H1 (cell line): Measurements from ENCODE around the gene NOL9. TPM values are rescaled to one million over a fixed set of nuclear protein-coding genes. Genes with fewer than 3 reads are reported as not detected.
A peak's percentile ranks its signal among the peaks of the same experiment; 100 is the strongest.

Experiments
- CTCF ChIA-PET: fragments of 300-600 bp; sonication (Branson Sonifier 250); formaldehyde crosslinking; loops from one replicate; lab custom pipeline; 2021; ENCODE audit not compliant: partially characterized antibody; lab: Charles Lee
- POLR2A ChIA-PET: fragments of 300-600 bp; sonication (Branson Sonifier 250); formaldehyde crosslinking; loops from one replicate; lab custom pipeline; 2021; ENCODE audit warnings: inconsistent platforms; ENCODE audit not compliant: partially characterized antibody; lab: Charles Lee
- DNase-seq, 2 experiments: peaks; one replicate each; pipeline versions ENCODE4 v3.0.0 to v3.0.0-alpha.2; 2010 to 2022; ENCODE audit warnings: low spot score in 2 of 2, low read depth in 1 of 2, mixed read lengths in 1 of 2
- FAIRE-seq: peaks from 2 replicates; lab custom pipeline; 2011; peaks lifted over from hg19 to GRCh38; lab: Jason Lieb, UNC
- H2AFZ ChIP-seq: 2 replicates; pipeline ENCODE4 v1.8.1; 2012; ENCODE audit warnings: low read length, inconsistent platforms
- H2AK5ac ChIP-seq: 2 replicates; pipeline ENCODE4 v1.6.1; 2013; ENCODE audit warnings: low read depth, low read length
- H2BK120ac ChIP-seq: replicated peaks from 2 replicates; pipeline ENCODE3; 2013; ENCODE audit warnings: low read depth, low read length, inconsistent platforms
- H2BK12ac ChIP-seq: 2 replicates; pipeline ENCODE4 v1.6.1; 2013; ENCODE audit warnings: low read depth, low read length
- H2BK15ac ChIP-seq: 2 replicates; pipeline ENCODE4 v1.6.1; 2013; ENCODE audit warnings: low read length
- H2BK20ac ChIP-seq: 2 replicates; pipeline ENCODE4 v1.6.1; 2013; ENCODE audit warnings: low read length
- H2BK5ac ChIP-seq: 2 replicates; pipeline ENCODE4 v1.6.1; 2013; ENCODE audit warnings: low read depth, low read length
- H3K14ac ChIP-seq: 2 replicates; pipeline ENCODE4 v1.6.1; 2013; ENCODE audit warnings: inconsistent platforms; ENCODE audit not compliant: insufficient read length
- H3K18ac ChIP-seq: 2 replicates; pipeline ENCODE4 v1.6.1; 2013; ENCODE audit warnings: low read length; ENCODE audit errors: extremely low read depth
- H3K23ac ChIP-seq: 2 replicates; pipeline ENCODE4 v1.6.1; 2013; ENCODE audit warnings: inconsistent platforms; ENCODE audit not compliant: insufficient read length
- H3K23me2 ChIP-seq: 2 replicates; pipeline ENCODE4 v1.6.1; 2013; ENCODE audit warnings: low read depth, low read length
- H3K27ac ChIP-seq: 2 replicates; pipeline ENCODE4 v1.6.1; 2011; ENCODE audit warnings: low read depth, low read length, inconsistent platforms
- H3K27me3 ChIP-seq, 4 experiments: replicated peaks in 1 of 4; 1 replicate in 1 of 4; 2 replicates in 3 of 4; pipeline versions ENCODE4 v1.6.1 to v1.8.1; 2011 to 2013; ENCODE audit warnings: low read length in 3 of 4, mild to moderate bottlenecking in 3 of 4, inconsistent platforms in 2 of 4, mixed read lengths in 2 of 4, moderate library complexity in 1 of 4; ENCODE audit not compliant: control insufficient read depth in 3 of 4, insufficient read depth in 3 of 4; ENCODE audit errors: extremely low read depth in 1 of 4
- H3K36me3 ChIP-seq, 4 experiments: 2 replicates each; pipeline versions ENCODE4 v1.6.1 to v1.8.1; 2011 to 2013; ENCODE audit warnings: mild to moderate bottlenecking in 4 of 4, low read length in 3 of 4, moderate library complexity in 2 of 4, control low read depth in 1 of 4, inconsistent platforms in 1 of 4; ENCODE audit not compliant: insufficient read depth in 4 of 4, control insufficient read depth in 2 of 4
- H3K4ac ChIP-seq: replicated peaks from 2 replicates; pipeline ENCODE3; 2013; ENCODE audit warnings: low read length, low read depth, mixed read lengths, inconsistent platforms; ENCODE audit not compliant: insufficient read length
- H3K4me1 ChIP-seq, 4 experiments: replicated peaks in 1 of 4; 1 replicate in 1 of 4; 2 replicates in 3 of 4; pipeline versions ENCODE4 v1.6.1 to v1.8.1; 2011 to 2013; ENCODE audit warnings: low read length in 3 of 4, inconsistent platforms in 2 of 4, mixed read lengths in 1 of 4; ENCODE audit not compliant: insufficient read depth in 4 of 4, control insufficient read depth in 3 of 4
- H3K4me2 ChIP-seq, 2 experiments: 2 replicates each; pipeline versions ENCODE4 v1.6.1 to v1.8.1; 2011 to 2013; ENCODE audit warnings: low read depth in 2 of 2, low read length in 2 of 2, control low read depth in 1 of 2, inconsistent platforms in 1 of 2, mild to moderate bottlenecking in 1 of 2; ENCODE audit not compliant: insufficient read depth in 1 of 2
- H3K4me3 ChIP-seq, 4 experiments: fragments of 200-600, 300-600 bp in 1 of 4; sonication (generic), shearing (Covaris generic), sonication (Bioruptor Twin) in 1 of 4; 2 replicates each; pipeline versions ENCODE4 v1.5.1 to v1.8.1; 2011 to 2016; ENCODE audit warnings: low read length in 4 of 4, low read depth in 3 of 4, control low read depth in 2 of 4, inconsistent platforms in 2 of 4, mild to moderate bottlenecking in 2 of 4, mixed read lengths in 1 of 4, moderate library complexity in 1 of 4; ENCODE audit not compliant: insufficient read depth in 2 of 4; ENCODE audit errors: extremely low read depth in 1 of 4
- H3K56ac ChIP-seq: replicated peaks from 2 replicates; pipeline ENCODE3; 2013; ENCODE audit warnings: low read depth, mild to moderate bottlenecking, mixed read lengths, low read length, inconsistent platforms; ENCODE audit not compliant: insufficient read length
- H3K79me1 ChIP-seq: 2 replicates; pipeline ENCODE4 v1.6.1; 2013; ENCODE audit warnings: low read depth, low read length, control low read depth
- H3K79me2 ChIP-seq, 2 experiments: 2 replicates each; pipeline versions ENCODE4 v1.6.1 to v1.8.1; 2012 to 2013; ENCODE audit warnings: low read length in 2 of 2, mild to moderate bottlenecking in 2 of 2, inconsistent platforms in 1 of 2; ENCODE audit not compliant: insufficient read depth in 2 of 2, control insufficient read depth in 1 of 2
- H3K9ac ChIP-seq, 4 experiments: replicated peaks in 1 of 4; 1 replicate in 1 of 4; 2 replicates in 3 of 4; pipeline versions ENCODE4 v1.6.1 to v1.8.1; 2011 to 2013; ENCODE audit warnings: low read depth in 3 of 4, low read length in 3 of 4, control low read depth in 2 of 4, mild to moderate bottlenecking in 2 of 4, moderate library complexity in 2 of 4, inconsistent platforms in 1 of 4; ENCODE audit errors: extremely low read depth in 1 of 4
- H3K9me3 ChIP-seq, 2 experiments: 2 replicates each; pipeline versions ENCODE4 v1.6.1 to v1.8.1; 2012 to 2013; ENCODE audit warnings: mild to moderate bottlenecking in 2 of 2, moderate library complexity in 2 of 2, control low read depth in 1 of 2, inconsistent platforms in 1 of 2, low read depth in 1 of 2, low read length in 1 of 2, mixed read lengths in 1 of 2; ENCODE audit not compliant: insufficient read depth in 2 of 2
- H4K20me1 ChIP-seq, 2 experiments: replicated peaks in 1 of 2; 2 replicates each; pipeline versions ENCODE3 to v1.8.1; 2011 to 2013; ENCODE audit warnings: inconsistent platforms in 2 of 2, low read length in 2 of 2, mild to moderate bottlenecking in 1 of 2; ENCODE audit not compliant: insufficient read depth in 2 of 2, control insufficient read depth in 1 of 2
- H4K5ac ChIP-seq: 2 replicates; pipeline ENCODE4 v1.6.1; 2013; ENCODE audit warnings: low read length, low read depth, mixed read lengths, inconsistent platforms; ENCODE audit not compliant: insufficient read length
- H4K8ac ChIP-seq: 2 replicates; pipeline ENCODE4 v1.8.0; 2013; ENCODE audit warnings: mild to moderate bottlenecking, moderate library complexity, low read length, inconsistent platforms; ENCODE audit not compliant: insufficient read depth; ENCODE audit errors: extremely low read depth
- H4K91ac ChIP-seq: replicated peaks from 2 replicates; pipeline ENCODE3; 2013; ENCODE audit warnings: low read length, mixed read lengths, inconsistent platforms; ENCODE audit not compliant: insufficient read length
- FOSL1 ChIP-seq: IDR thresholded peaks from 2 replicates; pipeline ENCODE4 v1.6.1; 2011; ENCODE audit warnings: mild to moderate bottlenecking, low read depth, low read length, moderate library complexity; ENCODE audit not compliant: insufficient read depth
- HDAC6 ChIP-seq: IDR thresholded peaks from one replicate; pipeline ENCODE4 v1.7.1; 2012; ENCODE audit warnings: low read depth, mild to moderate bottlenecking, inconsistent platforms, low read length, moderate library complexity
- MAX ChIP-seq: IDR thresholded peaks from 2 replicates; pipeline ENCODE4 v1.6.1; 2012; ENCODE audit warnings: inconsistent platforms
- SIX5 ChIP-seq: IDR thresholded peaks from 2 replicates; pipeline ENCODE4 v1.6.1; 2011; ENCODE audit warnings: mild to moderate bottlenecking, low read depth, low read length
- SP2 ChIP-seq: IDR thresholded peaks from 2 replicates; pipeline ENCODE4 v1.6.1; 2012; ENCODE audit warnings: mild to moderate bottlenecking, low read length, inconsistent platforms
- SRF ChIP-seq: IDR thresholded peaks from 2 replicates; pipeline ENCODE4 v1.6.1; 2011; ENCODE audit warnings: mild to moderate bottlenecking, low read depth, low read length, moderate library complexity
- USF2 ChIP-seq: IDR thresholded peaks from 2 replicates; pipeline ENCODE4 v1.6.1; 2011; ENCODE audit warnings: low read length, improper control_type of control experiment
- WGBS, 2 experiments: shearing (Covaris generic) in 1 of 2; methylation state at CpG; one replicate each; pipeline versions ENCODE4 v1.1.6 to v1.1.7; 2013 to 2015; ENCODE audit warnings: low lambda C conversion rate in 2 of 2, mixed read lengths in 2 of 2, inconsistent platforms in 1 of 2, low coverage in 1 of 2, missing lambda C conversion rate in 1 of 2; ENCODE audit not compliant: insufficient replicate concordance in 2 of 2, insufficient coverage in 1 of 2, insufficient read length in 1 of 2; ENCODE audit errors: extremely low coverage in 1 of 2, missing lambda C conversion rate in 1 of 2; 5-methylcytosine and 5-hydroxymethylcytosine counted together
- polyA plus RNA-seq, 7 experiments: library from polyadenylated mRNA; depleted of rRNA in 3 of 7; stranded (reverse) in 5 of 7; unstranded in 2 of 7; fragments of >200 nt in 5 of 7; fragments of 200-250 nt in 2 of 7; gene quantifications; 1 replicate in 5 of 7; 2 replicates in 1 of 7; 4 replicates in 1 of 7; pipeline versions ENCODE4 v1.2.1 to v1.2.3, GENCODE V29; 2011 to 2013; ENCODE audit warnings: missing spikeins in 2 of 7, mixed read lengths in 2 of 7
- total RNA-seq: library from RNA; stranded (reverse); fragmentation: NEBNext Ultra II Directional; extraction: Animal tissue kit (Norgen Biotek cat#: 25700); gene quantifications from 2 replicates; pipeline ENCODE4 v1.2.1, GENCODE V29; 2021

NOL9 gene
- total and polyA plus RNA-seq, 2 of the 8 experiments (the other 6 are each of a cell fraction or from before 2014, with no cell fraction given), result 17.1 to 38.1 TPM

GRCh38 chr1:6471970-6472368 lies 82.3 kb downstream of the NOL9 start:
- 96% methylated on average over 7 of the region's 7 CpGs; no CpG with 5 or more reads in 1 of the 2 experiments for WGBS, 2 experiments
- Histone ChIP-seq H3K14ac (no peak overlapping the region), H3K79me1 (no peaks in the 10 kb centered on the region), H2BK120ac (no peak overlapping the region), H3K4me1 (peaks cover 0 to 21% (median 13%) of the 10 kb centered on the region in 4 experiments; a peak in 6 of 7 replicates), H2BK12ac (0 out of 2 replicates have a peak overlapping the region, but pooled peaks have one; percentile 60), H3K23me2 (no peaks in the 10 kb centered on the region), H2AFZ (no peak overlapping the region), H4K20me1 (peaks cover 5 to 12% of the 10 kb centered on the region in 2 experiments), H3K4me2 (peak overlapping the region in 1 of 2 experiments; percentile 42; a peak in 1 of 4 replicates), H3K56ac (no peak overlapping the region), H3K9me3 (no peaks in the 10 kb centered on the region), H2BK5ac (0 out of 2 replicates have a peak overlapping the region, but pooled peaks have one; percentile 24), H3K27ac (no peak overlapping the region), H3K36me3 (peaks cover 5 to 24% (median 11%) of the 10 kb centered on the region in 4 experiments; a peak in 5 of 8 replicates), H4K91ac (no peak overlapping the region), H2BK20ac (no peak overlapping the region), H3K9ac (no peak overlapping the region), H3K4ac (peak overlapping the region; percentile 4), H4K5ac (no peak overlapping the region), H2AK5ac (0 out of 2 replicates have a peak overlapping the region, but pooled peaks have one; percentile 9), H3K27me3 (peaks cover 0 to 3% (median 0%) of the 10 kb centered on the region in 4 experiments; a peak in 1 of 7 replicates), H3K4me3 (no peak overlapping the region), H4K8ac (peak overlapping the region; percentile 60; the same call in 1 of the 2 replicates), H3K18ac (no peak overlapping the region), H3K23ac (no peak overlapping the region), H2BK15ac (0 out of 2 replicates have a peak overlapping the region, but pooled peaks have one; percentile 61), H3K79me2 (no peaks in the 10 kb centered on the region)
- ChIA-PET CTCF (interaction anchor here (0.6 to 6.1 kb wide), 28 partner anchors 8 to 415 kb away, joined by 3 to 79 read pairs (median 4); partner anchors contain the start of gene PLEKHG5), POLR2A (interaction anchor here (0.6 to 13.7 kb wide), 7 partner anchors 9 to 213 kb away, joined by 3 to 123 read pairs (median 3); no protein-coding TSS in a partner anchor)
- DNase-seq, result no peak
- no peak for FAIRE-seq
- TF ChIP-seq FOSL1, result no peak
- TF ChIP-seq MAX, result no peak
- TF ChIP-seq SRF, result no peak
- no peak for TF ChIP-seq SIX5
- no peak for TF ChIP-seq SP2
- no peak for TF ChIP-seq USF2
- no peak for TF ChIP-seq HDAC6
